ENCODE data around the gene SUSD6.

Gene SUSD6

DNA sequence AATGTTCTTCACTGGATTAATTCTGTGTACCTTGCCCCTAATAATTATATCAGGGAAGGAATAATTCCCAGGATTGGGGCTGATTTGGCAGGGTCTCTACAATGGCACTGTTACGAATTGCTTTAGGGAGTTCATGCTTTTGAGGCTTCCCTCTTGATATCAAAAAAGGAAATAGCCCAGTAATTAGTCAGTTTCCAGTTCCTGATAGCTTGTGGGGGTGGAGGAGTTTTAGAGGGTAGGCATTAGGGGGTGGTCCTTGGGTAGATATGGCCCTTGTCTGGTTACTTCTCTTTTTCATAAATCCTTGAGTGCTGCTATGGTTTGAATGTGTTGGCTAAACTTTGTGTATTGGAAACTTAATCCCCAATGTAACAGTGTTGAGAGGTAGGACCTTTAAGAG lies 149.4 kb downstream of the SUSD6 start:
- no peak for DNase-seq (ENCODE audit: low read depth)

DNA sequence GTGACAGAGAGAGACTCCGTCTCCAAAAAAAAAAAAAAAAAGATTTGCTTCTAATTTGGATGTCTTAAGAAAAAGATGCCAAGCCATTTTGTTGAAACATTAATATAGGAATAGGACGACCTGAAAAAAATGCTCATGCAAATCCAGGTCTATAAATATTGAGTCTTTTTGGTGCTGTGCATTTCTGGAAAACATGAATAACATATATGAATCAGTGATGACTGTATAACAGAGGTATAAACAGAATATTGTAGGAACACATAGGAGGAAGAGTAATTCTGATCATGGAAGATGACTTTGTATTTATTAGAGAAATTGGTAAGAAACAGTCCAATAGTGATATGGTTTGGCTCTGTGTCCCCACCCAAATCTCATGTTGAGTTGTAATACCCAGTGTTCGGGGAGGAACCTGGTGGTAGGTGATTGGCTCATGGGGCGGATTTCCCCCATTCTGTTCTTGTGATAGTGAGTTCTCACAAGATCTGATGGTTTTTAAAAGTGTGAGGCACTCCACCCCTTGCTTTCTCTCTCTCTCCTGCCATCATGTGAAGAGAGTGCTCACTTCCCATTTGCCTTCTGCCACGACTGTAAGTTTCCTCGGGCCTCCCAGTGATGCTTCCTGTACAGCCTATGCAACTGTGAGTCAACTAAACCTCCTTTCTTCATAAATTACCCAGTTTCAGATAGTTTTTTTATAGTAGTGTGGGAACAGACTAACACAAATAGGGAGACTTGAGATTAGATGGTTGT lies 152.5 kb downstream of the SUSD6 start:
- DNase-seq (ENCODE audit: low read depth) = no peak

Data from activated T-helper 9 cell treated with anti-CD3 and anti-CD28 coated beads, Interleukin-2, amount 50 U/mL, for 16 hours (primary cell).